OCI-LY1 (cell line): ENCODE results near the gene CCDC116.

Experiments used
- CTCF ChIP-seq: fragments of 200-600 bp; sonication (generic), shearing (Covaris generic); IDR thresholded peaks from 2 replicates; pipeline ENCODE4 v1.5.1; 2017; ENCODE audit warnings: mild to moderate bottlenecking, antibody characterized with exemption, low read length, moderate library complexity, mixed read lengths
- EZH2 ChIP-seq: fragments of 200-600 bp; sonication (generic), shearing (Covaris generic); IDR thresholded peaks from 2 replicates; pipeline ENCODE4 v1.8.0; 2017; ENCODE audit warnings: borderline replicate concordance, mixed run types, mild to moderate bottlenecking, antibody characterized with exemption, low read length, moderate library complexity, mixed read lengths

GRCh38 chr22:21650280-21650679 is 17.7 kb downstream of the CCDC116 start:
- no peak for TF ChIP-seq CTCF
- TF ChIP-seq EZH2, result no peak
